Activated naive CD4-positive, alpha-beta T cell treated with anti-CD3 and anti-CD28 coated beads, Interleukin-2, amount 50 U/mL, for 24 hours (primary cell): ENCODE data around the gene GRAMD1A.
"Not testable (repeated sequence)": the region's sequence is repeated elsewhere in the genome, so short reads cannot be mapped to it uniquely, and the experiment has no call there.

Experiments
- H3K27ac Mint-ChIP-seq: one replicate; pipeline ENCODE4 v1.8.0; 2021; ENCODE audit warnings: mild to moderate bottlenecking, mixed read lengths
- H3K27me3 Mint-ChIP-seq: one replicate; pipeline ENCODE4 v1.8.0; 2021; ENCODE audit warnings: mixed read lengths
- H3K36me3 Mint-ChIP-seq: one replicate; pipeline ENCODE4 v1.8.0; 2021; ENCODE audit warnings: mixed read lengths
- H3K4me1 Mint-ChIP-seq: one replicate; pipeline ENCODE4 v1.8.0; 2021; ENCODE audit warnings: mixed read lengths
- H3K4me3 Mint-ChIP-seq: one replicate; pipeline ENCODE4 v1.8.0; 2021; ENCODE audit warnings: mild to moderate bottlenecking, mixed read lengths
- H3K9me3 Mint-ChIP-seq: one replicate; pipeline ENCODE4 v1.8.0; 2021; ENCODE audit warnings: mixed read lengths

The GRAMD1A gene

GRCh38 chr19:35006999-35007365, 6.9 kb downstream of the GRAMD1A start:
- no peaks in the 10 kb centered on the region for H3K27me3 Mint-ChIP-seq
- no peak overlapping the region for H3K4me3 Mint-ChIP-seq
- H3K4me1 Mint-ChIP-seq: peaks cover 65% of the 10 kb centered on the region
- peaks cover 3% of the 10 kb centered on the region for H3K36me3 Mint-ChIP-seq
- peak overlapping the region; percentile 9 for H3K27ac Mint-ChIP-seq
- no peaks in the 10 kb centered on the region for H3K9me3 Mint-ChIP-seq

GRCh38 chr19:35007427-35007826, 7.3 kb downstream of the GRAMD1A start:
- H3K4me1 Mint-ChIP-seq: peaks cover 65% of the 10 kb centered on the region
- H3K27ac Mint-ChIP-seq, H3K4me3 Mint-ChIP-seq, H3K9me3 Mint-ChIP-seq, H3K27me3 Mint-ChIP-seq, H3K36me3 Mint-ChIP-seq: not testable (repeated sequence)

DNA sequence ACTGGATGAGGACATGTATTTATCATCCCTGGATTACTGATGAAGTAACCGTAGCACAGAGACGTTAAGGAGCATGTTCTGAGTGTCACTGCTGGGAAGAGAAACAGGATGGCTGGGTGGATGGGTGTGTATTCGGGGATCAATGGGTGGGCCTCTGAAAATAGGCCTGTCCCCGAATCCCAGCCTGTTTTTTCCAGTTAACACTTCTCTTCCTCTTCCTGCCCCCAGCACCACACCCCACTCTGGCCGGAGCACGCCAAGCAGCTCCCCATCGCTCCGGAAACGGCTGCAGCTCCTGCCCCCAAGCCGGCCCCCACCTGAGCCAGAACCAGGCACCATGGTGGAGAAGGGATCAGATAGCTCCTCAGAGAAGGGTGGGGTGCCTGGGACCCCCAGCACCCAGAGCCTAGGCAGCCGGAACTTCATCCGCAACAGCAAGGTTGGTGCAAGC, 8.8 kb downstream of the GRAMD1A start:
- H3K27ac Mint-ChIP-seq: peak overlapping the region; percentile 72
- H3K9me3 Mint-ChIP-seq: no peaks in the 10 kb centered on the region
- H3K4me1 Mint-ChIP-seq: peaks cover 65% of the 10 kb centered on the region
- H3K27me3 Mint-ChIP-seq: no peaks in the 10 kb centered on the region
- peaks cover 6% of the 10 kb centered on the region for H3K36me3 Mint-ChIP-seq
- no peak overlapping the region for H3K4me3 Mint-ChIP-seq

DNA sequence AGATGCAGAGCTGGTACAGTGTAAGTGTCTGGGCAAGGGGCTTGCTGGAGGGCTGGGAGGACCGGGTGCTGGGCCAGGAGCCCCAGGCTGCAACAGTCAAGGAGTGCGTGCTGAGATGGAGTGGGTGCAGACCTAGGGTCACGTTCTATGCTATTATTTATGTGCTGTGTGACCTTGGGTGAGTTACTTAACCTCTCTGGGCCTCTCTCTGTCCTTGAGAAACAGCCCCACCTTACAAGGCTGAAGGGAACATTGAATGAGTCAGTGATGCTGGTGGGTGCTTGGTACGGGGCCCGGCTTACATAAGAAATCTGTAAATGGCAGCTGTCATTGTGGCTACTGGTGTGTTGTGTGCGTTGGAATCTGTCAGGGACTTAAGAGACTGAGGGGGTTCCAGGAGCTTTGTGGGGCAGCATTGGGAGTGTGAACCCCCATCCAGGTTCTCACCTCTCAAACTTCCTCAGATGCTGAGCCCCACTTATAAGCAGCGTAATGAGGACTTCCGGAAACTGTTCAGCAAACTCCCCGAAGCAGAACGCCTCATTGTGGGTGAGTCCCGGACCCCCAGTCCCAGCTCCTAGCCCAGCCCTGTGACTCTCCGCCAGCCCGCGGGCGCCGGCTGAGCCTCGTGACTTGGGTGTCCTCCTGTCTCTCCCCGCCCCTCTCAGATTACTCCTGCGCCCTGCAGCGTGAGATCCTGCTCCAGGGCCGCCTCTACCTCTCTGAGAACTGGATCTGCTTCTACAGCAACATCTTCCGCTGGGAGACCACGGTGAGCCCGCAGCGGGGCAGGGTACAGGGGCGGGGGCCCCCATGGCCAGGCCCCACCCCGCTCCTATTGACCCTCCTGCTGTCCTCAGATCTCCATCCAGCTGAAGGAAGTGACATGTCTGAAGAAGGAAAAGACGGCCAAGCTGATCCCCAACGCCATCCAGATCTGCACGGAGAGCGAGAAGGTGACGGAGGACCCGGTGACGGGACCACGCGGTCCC, 9.6 kb downstream of the GRAMD1A start:
- peaks cover 11% of the 10 kb centered on the region for H3K36me3 Mint-ChIP-seq
- peaks cover 67% of the 10 kb centered on the region for H3K4me1 Mint-ChIP-seq
- H3K4me3 Mint-ChIP-seq: no peak overlapping the region
- H3K9me3 Mint-ChIP-seq: no peaks in the 10 kb centered on the region
- no peaks in the 10 kb centered on the region for H3K27me3 Mint-ChIP-seq
- peak overlapping the region; percentile 87 for H3K27ac Mint-ChIP-seq

DNA sequence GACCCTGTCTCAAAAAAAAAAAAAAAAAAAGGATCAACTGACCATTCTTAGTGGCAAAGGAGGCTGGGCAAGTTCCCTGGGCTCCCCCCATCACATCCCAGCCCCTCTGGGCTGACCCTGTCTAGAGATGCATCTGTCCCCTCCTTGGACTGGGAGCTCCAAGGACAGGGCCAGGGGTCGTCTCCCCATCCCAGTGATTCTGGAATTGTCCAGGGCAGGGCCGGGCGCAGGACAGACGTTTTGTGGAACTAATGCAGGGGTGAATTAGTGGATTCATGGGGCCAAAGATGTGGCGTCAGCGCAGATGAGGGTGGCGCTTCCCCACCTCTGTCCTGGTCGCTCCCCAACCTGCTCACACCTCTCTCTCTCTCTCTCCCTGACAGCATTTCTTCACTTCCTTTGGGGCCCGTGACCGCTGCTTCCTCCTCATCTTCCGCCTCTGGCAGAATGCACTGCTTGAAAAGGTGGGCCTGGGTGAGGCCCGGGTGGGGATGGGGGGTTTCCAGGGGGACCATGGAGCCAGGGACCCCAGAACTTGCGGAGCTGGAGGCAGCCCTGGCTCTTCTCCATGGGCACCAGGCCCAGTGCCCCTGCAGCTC, 11.1 kb downstream of the GRAMD1A start:
- Mint-ChIP-seq H3K4me1 (peaks cover 65% of the 10 kb centered on the region), H3K9me3 (no peaks in the 10 kb centered on the region), H3K4me3 (no peak overlapping the region), H3K36me3 (peaks cover 13% of the 10 kb centered on the region), H3K27me3 (no peaks in the 10 kb centered on the region), H3K27ac (peak overlapping the region; percentile 55)

DNA sequence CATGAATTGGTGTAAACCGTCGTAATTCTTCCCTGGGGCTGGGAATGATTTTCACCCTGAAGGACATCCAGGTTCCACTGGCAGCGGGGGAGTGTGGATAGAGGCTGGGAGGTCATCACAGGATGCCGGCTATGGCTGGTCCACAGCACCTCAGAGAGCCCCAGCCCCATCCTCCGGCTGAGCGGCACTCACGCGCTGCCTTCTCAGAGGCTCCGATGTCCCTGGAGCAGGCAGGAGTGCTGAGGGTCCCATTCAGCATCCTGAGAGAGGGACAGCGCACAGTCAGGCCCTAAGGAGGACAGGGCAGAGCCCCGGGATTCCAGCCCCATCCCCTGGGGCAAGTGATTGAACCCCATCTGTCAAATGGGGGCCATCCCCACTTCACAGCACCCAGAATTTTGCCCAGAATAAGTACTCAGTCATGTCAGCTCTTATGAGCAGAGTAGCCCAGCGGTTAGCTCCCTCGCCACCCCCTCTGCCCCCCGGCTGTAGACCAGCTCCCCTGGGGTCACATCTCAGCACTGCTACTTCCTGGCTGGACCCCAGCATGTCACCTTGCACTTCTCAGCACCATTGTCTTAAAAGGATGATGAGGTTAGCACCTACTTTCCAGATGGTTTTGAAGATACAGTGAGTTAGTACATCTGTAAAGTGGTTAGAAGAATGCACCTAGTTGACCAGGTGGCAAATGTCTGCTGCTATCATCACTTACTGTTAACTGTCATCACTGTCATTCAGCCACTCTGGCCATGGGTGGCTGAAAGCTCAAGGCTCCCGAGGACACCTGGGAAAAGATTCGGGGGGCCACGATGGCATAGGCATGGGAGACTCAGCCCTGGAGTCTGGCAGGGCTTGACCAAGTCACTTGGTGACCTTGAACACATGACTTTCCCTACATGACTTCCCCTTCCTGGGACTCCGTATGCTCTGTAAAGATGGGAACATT, 11.9 kb downstream of the GRAMD1A start:
- peaks cover 13% of the 10 kb centered on the region for H3K36me3 Mint-ChIP-seq
- peak overlapping the region; percentile 85 for H3K4me3 Mint-ChIP-seq
- no peaks in the 10 kb centered on the region for H3K27me3 Mint-ChIP-seq
- H3K9me3 Mint-ChIP-seq: no peaks in the 10 kb centered on the region
- peaks cover 57% of the 10 kb centered on the region for H3K4me1 Mint-ChIP-seq
- H3K27ac Mint-ChIP-seq: peak overlapping the region; percentile 84

DNA sequence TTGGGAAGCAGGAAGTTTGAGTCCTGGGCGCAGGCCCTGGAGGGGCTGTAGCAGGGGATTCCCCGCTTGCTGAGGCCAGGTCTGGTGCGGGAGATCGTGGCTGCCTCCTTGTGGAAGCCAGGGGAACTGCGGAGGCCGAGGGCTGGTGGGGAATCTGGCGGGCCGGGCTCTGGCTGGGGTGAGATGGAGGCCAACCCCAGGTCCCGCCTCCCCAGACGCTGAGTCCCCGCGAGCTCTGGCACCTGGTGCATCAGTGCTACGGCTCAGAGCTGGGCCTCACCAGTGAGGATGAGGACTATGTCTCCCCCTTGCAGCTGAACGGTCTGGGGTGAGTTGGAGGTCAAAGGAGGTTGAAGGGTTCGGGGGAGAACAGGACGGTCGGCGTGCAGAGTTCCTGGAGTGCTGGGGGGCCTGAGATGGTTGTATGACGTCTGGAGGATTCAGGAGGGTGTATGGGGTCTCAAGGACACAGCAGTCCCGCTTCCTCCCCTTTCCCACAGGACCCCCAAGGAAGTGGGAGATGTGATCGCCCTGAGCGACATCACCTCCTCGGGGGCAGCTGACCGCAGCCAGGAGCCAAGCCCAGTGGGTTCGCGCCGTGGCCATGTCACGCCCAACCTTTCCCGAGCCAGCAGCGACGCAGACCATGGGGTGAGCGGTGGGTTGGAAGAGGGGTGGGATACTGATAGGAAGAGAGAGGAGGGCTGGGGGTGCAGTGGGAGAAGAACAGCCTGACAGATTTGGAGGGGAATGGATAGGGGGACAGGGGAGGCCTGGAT, 13.1 kb downstream of the GRAMD1A start:
- H3K9me3 Mint-ChIP-seq: no peaks in the 10 kb centered on the region
- H3K27me3 Mint-ChIP-seq: no peaks in the 10 kb centered on the region
- peak overlapping the region; percentile 85 for H3K4me3 Mint-ChIP-seq
- peak overlapping the region; percentile 82 for H3K27ac Mint-ChIP-seq
- H3K4me1 Mint-ChIP-seq: peaks cover 63% of the 10 kb centered on the region
- peaks cover 16% of the 10 kb centered on the region for H3K36me3 Mint-ChIP-seq

DNA sequence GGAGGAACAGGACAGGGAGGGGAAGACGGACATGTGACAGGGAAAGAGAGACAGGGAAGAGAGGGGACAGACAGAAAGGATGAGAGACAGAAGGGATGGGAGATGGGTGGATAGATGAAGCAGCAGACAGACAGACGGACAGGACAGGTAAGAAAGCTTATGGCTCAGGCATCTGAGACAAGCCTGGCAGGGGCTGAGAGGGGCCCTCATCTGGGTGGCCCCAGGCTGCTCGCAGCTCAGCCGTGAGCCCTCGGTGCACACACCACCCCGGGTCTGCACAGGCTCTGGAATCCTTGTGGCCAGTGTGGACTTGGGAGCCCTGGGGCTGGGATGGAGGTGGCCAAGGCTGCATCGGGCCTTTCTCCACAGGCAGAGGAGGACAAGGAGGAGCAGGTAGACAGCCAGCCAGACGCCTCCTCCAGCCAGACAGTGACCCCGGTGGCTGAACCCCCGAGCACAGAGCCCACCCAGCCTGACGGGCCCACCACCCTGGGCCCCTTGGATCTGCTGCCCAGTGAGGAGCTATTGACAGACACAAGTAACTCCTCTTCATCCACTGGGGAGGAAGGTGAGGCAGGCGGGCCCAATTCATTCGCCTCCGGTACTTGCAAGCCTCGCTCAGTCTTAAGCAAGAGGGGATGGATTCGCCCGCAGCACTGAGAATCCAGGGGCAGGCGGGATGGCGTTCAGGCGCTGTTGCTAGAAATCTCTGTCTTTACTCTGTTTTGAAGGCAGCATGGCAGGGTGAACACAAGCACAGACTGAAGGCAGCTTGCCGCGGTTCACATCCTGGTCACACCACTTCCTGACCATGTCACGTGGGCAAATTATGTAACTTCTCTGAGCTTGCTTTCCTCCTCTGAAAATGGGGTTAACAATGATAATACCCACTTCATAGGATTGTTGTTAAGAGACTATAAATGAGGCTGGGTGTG, 14.0 kb downstream of the GRAMD1A start:
- peak overlapping the region; percentile 82 for H3K27ac Mint-ChIP-seq
- peak overlapping the region; percentile 85 for H3K4me3 Mint-ChIP-seq
- peaks cover 17% of the 10 kb centered on the region for H3K36me3 Mint-ChIP-seq
- peaks cover 63% of the 10 kb centered on the region for H3K4me1 Mint-ChIP-seq
- H3K27me3 Mint-ChIP-seq: no peaks in the 10 kb centered on the region
- H3K9me3 Mint-ChIP-seq: no peaks in the 10 kb centered on the region

GRCh38 chr19:35014774-35015173, 14.7 kb downstream of the GRAMD1A start:
- not testable (repeated sequence) for H3K27me3 Mint-ChIP-seq, H3K9me3 Mint-ChIP-seq
- Mint-ChIP-seq H3K36me3 (peaks cover 20% of the 10 kb centered on the region), H3K27ac (peak overlapping the region; percentile 82), H3K4me1 (peaks cover 65% of the 10 kb centered on the region), H3K4me3 (peak overlapping the region; percentile 85)

- Mint-ChIP-seq H3K4me1 (peaks cover 63% of the 10 kb centered on the region), H3K27ac (peak overlapping the region; percentile 81), H3K27me3 (no peaks in the 10 kb centered on the region), H3K4me3 (no peak overlapping the region), H3K36me3 (peaks cover 20% of the 10 kb centered on the region), H3K9me3 (no peaks in the 10 kb centered on the region)
These were observed 15.3 kb downstream of the GRAMD1A start for GRCh38 chr19:35015270-35015953.

DNA sequence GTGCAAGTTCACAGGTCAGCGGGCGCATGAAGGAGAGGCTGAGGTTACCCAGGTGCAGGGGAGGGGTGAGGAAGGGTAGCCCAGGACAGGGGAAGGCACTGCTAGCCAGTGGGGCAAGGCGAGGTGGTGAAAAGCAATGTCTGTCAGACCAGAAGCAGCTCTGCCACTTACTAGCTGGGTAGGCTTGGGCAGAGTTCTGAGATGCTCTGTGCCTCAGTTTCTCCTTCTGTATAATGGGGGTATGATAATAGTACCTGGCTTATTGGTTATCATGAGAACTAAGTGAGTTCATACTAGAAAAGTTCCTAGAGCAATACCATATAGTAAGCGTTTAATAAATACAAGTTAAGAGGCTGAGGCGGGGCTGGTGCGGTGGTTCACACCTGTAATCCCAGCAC, 15.8 kb downstream of the GRAMD1A start:
- H3K4me1 Mint-ChIP-seq: peaks cover 58% of the 10 kb centered on the region
- H3K9me3 Mint-ChIP-seq: no peaks in the 10 kb centered on the region
- H3K4me3 Mint-ChIP-seq: no peak overlapping the region
- H3K27me3 Mint-ChIP-seq: no peaks in the 10 kb centered on the region
- peaks cover 23% of the 10 kb centered on the region for H3K36me3 Mint-ChIP-seq
- H3K27ac Mint-ChIP-seq: peak overlapping the region; percentile 81

DNA sequence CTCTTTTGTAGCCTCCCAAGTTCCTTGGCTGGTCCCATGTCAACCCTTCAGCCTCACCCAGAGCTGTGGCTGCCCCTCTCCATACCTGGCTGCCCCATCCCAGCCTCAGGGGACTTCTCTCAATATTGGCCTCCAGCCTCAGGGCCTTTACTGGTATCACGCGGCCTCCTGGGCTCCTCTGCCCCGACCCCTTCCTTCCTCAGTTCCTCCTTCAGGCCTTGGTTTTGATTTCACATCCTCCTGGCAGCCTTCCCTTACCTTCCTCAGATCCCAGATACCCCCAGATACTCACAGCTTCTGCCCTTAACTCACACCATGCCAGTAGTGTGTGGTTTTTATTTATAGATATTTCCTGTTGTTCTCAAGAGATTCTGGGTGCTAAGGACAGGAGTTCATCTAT, 17.4 kb downstream of the GRAMD1A start:
- H3K27ac Mint-ChIP-seq: peak overlapping the region; percentile 79
- H3K4me1 Mint-ChIP-seq: peaks cover 44% of the 10 kb centered on the region
- H3K36me3 Mint-ChIP-seq: peaks cover 25% of the 10 kb centered on the region
- H3K9me3 Mint-ChIP-seq: no peaks in the 10 kb centered on the region
- H3K4me3 Mint-ChIP-seq: no peak overlapping the region
- no peaks in the 10 kb centered on the region for H3K27me3 Mint-ChIP-seq

DNA sequence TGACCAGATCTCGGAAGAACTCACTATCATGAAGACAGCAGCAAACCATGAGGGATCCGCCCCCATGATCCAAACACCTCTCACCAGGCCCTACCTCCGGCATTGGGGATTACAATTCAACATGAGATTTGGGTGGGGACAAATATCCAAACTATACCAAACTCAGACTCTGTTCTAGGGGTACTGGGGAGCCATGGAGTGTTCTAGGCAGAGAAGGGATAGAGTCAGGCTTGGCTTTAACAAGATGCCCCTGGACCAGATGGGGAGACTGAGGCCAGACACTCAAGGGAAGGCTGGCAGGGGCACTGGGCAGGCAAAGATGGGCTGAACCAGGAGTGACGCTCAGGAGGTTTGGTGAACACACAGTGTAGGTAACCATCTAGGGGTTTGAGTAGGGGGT, 18.3 kb downstream of the GRAMD1A start:
- Mint-ChIP-seq H3K4me3 (no peak overlapping the region), H3K4me1 (peaks cover 35% of the 10 kb centered on the region), H3K27ac (peak overlapping the region; percentile 23), H3K27me3 (no peaks in the 10 kb centered on the region), H3K9me3 (no peaks in the 10 kb centered on the region), H3K36me3 (peaks cover 21% of the 10 kb centered on the region)
